GM18951 (cell line): ENCODE data around the gene MYOCD.

Experiments used
- POLR2A ChIP-seq: IDR thresholded peaks from 4 replicates; pipeline ENCODE4 v1.6.1; 2011; ENCODE audit warnings: mild to moderate bottlenecking; ENCODE audit not compliant: insufficient read length, insufficient read depth; ENCODE audit errors: extremely low read depth
- in situ Hi-C: fragments of 300-500 bp; cut with MboI; formaldehyde crosslinking; loops from one replicate; pipeline ENCODE4 v1.12.0; 2022; ENCODE audit warnings: low sequenced_read_pairs, mixed read lengths, inconsistent platforms; ENCODE audit not compliant: unreplicated experiment

Gene MYOCD

DNA sequence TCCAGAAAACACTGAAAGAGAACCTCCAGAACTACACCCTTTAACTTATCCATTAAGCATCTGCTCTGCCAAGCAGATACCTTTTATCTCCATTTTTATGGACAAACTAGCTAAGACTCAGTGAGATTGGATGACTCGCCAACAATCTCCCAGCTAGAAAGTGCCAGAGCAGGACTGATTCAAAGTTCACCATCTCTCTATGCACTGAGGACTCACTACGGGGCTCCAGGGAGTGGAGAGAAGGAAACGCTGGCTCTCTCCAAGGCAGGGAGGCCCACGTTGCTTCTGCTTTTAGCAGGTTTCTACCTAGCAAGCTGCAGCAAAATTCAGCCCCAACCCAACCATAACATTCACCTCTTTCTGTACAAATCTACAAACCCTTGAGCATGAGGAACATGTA, 70.8 kb downstream of the MYOCD start:
- TF ChIP-seq POLR2A = no peak
- in situ Hi-C loops = no loop called here

GRCh38 chr17:12737740-12738469, 72.2 kb downstream of the MYOCD start:
- in situ Hi-C loops = no loop called here
- TF ChIP-seq POLR2A = no peak

DNA sequence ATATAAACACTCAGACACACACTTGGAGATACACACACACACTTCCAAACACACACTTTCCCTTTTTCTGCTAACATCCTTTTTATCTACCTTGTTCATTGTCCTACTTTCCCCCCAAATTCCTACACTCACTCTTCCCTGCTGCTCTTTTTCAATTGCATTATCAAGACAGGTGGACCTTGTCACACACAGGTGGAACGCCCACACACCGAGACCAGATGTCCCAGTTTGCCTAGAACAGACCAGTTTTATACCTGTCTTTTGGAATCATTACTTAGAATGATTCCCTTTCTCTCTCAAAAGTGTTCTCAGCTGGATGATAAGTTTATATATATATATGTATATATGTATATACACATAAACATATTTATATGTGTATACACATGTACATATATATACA, 72.9 kb downstream of the MYOCD start:
- in situ Hi-C loops = no loop called here
- no peak for TF ChIP-seq POLR2A

DNA sequence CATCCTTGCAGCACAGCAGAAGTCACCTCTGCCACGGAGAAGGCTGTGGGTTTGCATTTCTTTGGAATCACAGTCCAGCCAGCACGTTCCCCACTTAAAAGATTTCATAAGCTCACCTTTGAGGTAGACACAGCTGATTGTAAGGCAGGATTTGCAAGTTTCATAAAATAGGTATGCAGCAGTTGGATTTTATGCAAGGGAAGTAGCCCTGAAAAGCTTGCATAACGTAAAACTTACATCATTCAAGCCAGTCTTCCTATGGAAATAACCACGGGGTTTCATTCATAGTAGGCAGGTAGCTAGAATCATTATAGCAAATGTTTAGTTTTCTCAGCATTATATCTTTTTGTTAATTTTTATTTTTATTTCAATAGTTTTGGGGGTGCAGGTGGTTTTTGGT, 73.8 kb downstream of the MYOCD start:
- no peak for TF ChIP-seq POLR2A
- in situ Hi-C loops = no loop called here

GRCh38 chr17:12743046-12743445, 77.4 kb downstream of the MYOCD start:
- in situ Hi-C loops = no loop called here
- TF ChIP-seq POLR2A = no peak

GRCh38 chr17:12744298-12744697, 78.6 kb downstream of the MYOCD start:
- no peak for TF ChIP-seq POLR2A
- in situ Hi-C loops = no loop called here

- TF ChIP-seq POLR2A = no peak
- in situ Hi-C loops = no loop called here
Measured at GRCh38 chr17:12744786-12745185, 79.1 kb downstream of the MYOCD start.

DNA sequence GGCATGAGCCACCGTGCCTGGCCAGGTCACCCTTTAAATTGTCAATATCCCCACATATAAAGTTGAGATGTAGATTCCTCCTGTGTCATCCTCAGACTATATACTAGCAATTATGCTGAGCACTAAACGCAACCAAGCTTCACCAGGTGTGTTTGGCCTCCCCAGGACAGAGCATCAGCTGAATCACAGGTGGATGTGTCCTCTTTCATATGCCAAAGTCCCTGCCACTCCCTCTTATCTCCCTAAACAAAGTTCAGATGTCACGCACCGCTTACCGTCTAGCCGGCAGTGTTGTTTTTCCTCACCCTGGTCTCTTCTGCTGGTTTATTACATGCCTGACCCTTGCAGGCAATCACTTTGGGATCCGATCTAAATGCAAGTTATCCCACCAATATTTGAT, 79.8 kb downstream of the MYOCD start:
- in situ Hi-C loops = no loop called here
- no peak for TF ChIP-seq POLR2A

DNA sequence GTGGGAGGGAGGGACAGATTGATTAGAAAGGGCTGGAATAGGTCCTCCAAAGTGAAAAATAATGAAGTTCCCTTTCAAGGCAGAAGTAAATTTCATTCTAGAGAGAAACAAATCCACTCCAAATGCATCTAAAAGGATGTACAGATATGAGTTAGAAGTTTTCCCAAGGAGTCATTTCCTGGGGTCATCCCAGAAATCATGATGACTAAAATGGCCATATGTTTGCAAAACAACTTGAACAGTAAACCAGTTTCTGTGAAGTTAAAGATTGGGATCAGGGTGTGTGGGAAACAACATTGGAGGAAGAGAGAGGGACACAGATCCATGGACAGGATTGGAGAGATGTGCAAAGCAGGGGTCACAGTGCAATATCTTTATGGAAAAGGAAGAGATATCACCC, 91.1 kb downstream of the MYOCD start:
- TF ChIP-seq POLR2A = no peak
- in situ Hi-C loops = no loop called here

GRCh38 chr17:12759090-12759489, 93.4 kb downstream of the MYOCD start:
- TF ChIP-seq POLR2A = no peak
- in situ Hi-C loops = no loop called here

DNA sequence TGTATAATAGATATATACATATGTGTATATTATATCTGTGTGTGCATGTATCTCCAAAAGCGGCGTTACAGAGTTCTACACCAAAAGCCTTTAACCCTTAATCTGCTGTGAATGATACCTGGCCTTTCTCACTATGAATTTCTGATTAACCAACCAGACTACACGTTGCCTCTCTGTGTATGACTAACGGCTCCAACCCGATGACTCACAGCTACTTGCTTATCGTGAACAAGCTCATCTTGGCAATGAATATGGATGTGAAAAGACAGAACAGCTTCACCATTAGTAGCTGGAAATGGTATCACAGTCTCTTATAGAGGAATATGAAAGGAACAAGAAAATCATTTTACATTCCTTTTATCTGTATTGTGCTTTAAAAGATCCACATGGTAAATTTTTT, 99.9 kb downstream of the MYOCD start:
- in situ Hi-C loops = no loop called here
- TF ChIP-seq POLR2A = no peak

DNA sequence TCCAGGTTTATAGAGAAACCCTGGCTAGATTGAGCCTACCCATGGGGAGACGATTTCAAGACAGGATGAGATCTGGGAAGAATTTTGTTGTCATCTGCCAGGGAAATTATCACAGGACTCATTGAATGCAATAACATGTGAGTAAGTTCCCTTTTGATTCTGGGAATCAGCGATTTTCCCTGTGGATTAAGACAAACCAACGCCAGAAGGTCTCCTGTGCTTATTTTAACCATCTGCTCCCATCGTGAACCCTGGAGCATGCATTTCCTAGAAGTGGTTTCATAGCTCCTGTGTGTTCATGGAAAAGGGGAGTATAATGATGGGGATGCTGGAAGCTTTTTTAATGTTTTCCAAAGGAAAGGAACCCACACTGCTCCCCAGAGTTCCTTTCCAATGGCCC, 102.6 kb downstream of the MYOCD start:
- no peak for TF ChIP-seq POLR2A
- in situ Hi-C loops = no loop called here

GRCh38 chr17:12769981-12770380, 104.3 kb downstream of the MYOCD start:
- in situ Hi-C loops = no loop called here
- TF ChIP-seq POLR2A = no peak

GRCh38 chr17:12773153-12773552, 107.5 kb downstream of the MYOCD start:
- no peak for TF ChIP-seq POLR2A

DNA sequence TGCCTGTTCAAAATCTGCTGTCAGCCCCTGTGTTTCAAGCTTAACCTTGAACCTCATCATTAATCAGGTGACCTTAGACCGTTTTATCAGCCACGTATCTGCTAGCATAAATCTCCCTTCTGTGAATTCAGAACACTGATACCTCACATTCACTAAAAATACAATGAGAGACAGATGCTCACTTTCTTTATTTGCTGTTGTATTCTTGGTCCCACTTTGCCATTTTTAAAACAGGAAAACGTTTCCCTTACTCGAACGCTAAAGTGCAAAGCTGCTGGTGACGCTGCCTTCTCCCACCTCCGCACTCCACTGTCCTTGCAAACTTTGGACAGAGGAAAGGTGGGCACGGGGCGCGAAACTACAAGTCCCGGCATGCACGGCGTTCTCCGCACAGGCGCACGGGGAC, 123.4 kb downstream of the MYOCD start:
- no peak for TF ChIP-seq POLR2A
- in situ Hi-C loops = no loop called here

More at GRCh38 chr17:12773153-12773552, 107.5 kb downstream of the MYOCD start:
- in situ Hi-C loops = no loop called here
